K562 (cell line): ENCODE results near the gene ITSN1. TPM values are rescaled to one million over a fixed set of nuclear protein-coding genes. Genes with fewer than 3 reads are reported as not detected.

Experiments
- HDAC2 ChIP-seq: fragments of 450-650 bp; IDR thresholded peaks from 2 replicates; pipeline ENCODE4 v1.6.1; 2016; ENCODE audit warnings: mild to moderate bottlenecking
- MIER1 ChIP-seq: fragments of 450-650 bp; IDR thresholded peaks from 2 replicates; pipeline ENCODE4 v1.6.1; 2016; ENCODE audit warnings: antibody characterized with exemption, mild to moderate bottlenecking, low read depth
- PHB2 ChIP-seq: fragments of 450-650 bp; IDR thresholded peaks from 2 replicates; pipeline ENCODE4 v1.6.1; 2017; ENCODE audit warnings: low read depth
- SMARCE1 ChIP-seq: fragments of 450-650 bp; IDR thresholded peaks from 2 replicates; pipeline ENCODE4 v1.7.1; 2016; ENCODE audit warnings: mild to moderate bottlenecking
- polyA plus RNA-seq, 8 experiments: library from polyadenylated mRNA; depleted of rRNA in 4 of 8; stranded (reverse) in 5 of 8; unstranded in 3 of 8; fragments of >200 nt; fragmentation: Nextera tagmentation in 2 of 8; fragmentation: Illumina TruSeq in 1 of 8; extraction: Ambion mirVana in 2 of 8; extraction: Trizol in 1 of 8; gene quantifications; 2 replicates each; pipeline versions ENCODE4 v1.2.1 to v1.2.3, GENCODE V29; 2011 to 2014; ENCODE audit warnings: inconsistent platforms in 1 of 8, missing spikeins in 1 of 8
- total RNA-seq, 7 experiments: library from RNA; depleted of rRNA in 6 of 7; stranded (reverse); fragments of >200 nt in 6 of 7; fragmentation: Illumina TruSeq in 2 of 7; extraction: Trizol in 2 of 7; gene quantifications; 2 replicates each; pipeline versions ENCODE4 v1.2.1 to v1.2.3, GENCODE V29; 2011 to 2021; ENCODE audit warnings: low replicate concordance in 1 of 7
- TF ChIP-seq, protein P1 (sequence below): fragments of 450-650 bp; formaldehyde crosslinking; IDR thresholded peaks from 2 replicates; pipeline ENCODE4 v1.4.0; 2020; ENCODE audit warnings: mild to moderate bottlenecking, mixed read lengths
- TF ChIP-seq, protein P2 (sequence below), 2 experiments: fragments of 450-650 bp; IDR thresholded peaks; 2 replicates each; pipeline ENCODE4 v1.6.1; 2016; ENCODE audit warnings: mild to moderate bottlenecking in 2 of 2, borderline replicate concordance in 1 of 2, low read depth in 1 of 2, moderate library complexity in 1 of 2
- TF ChIP-seq, protein P3 (sequence below), 2 experiments: fragments of 450-650 bp in 1 of 2; sonication (generic) in 1 of 2; formaldehyde crosslinking in 1 of 2; IDR thresholded peaks; 2 replicates each; pipeline versions ENCODE4 v1.7.1 to v1.9.0; 2016 to 2022; ENCODE audit warnings: inconsistent platforms in 1 of 2, mild to moderate bottlenecking in 1 of 2, missing genetic modification reagents in 1 of 2

The ITSN1 gene
- total and polyA plus RNA-seq, 9 of the 15 experiments (the other 6 are each of a cell fraction or from before 2014, with no cell fraction given) = 1.1 to 12.6 (median 4.8) TPM

DNA sequence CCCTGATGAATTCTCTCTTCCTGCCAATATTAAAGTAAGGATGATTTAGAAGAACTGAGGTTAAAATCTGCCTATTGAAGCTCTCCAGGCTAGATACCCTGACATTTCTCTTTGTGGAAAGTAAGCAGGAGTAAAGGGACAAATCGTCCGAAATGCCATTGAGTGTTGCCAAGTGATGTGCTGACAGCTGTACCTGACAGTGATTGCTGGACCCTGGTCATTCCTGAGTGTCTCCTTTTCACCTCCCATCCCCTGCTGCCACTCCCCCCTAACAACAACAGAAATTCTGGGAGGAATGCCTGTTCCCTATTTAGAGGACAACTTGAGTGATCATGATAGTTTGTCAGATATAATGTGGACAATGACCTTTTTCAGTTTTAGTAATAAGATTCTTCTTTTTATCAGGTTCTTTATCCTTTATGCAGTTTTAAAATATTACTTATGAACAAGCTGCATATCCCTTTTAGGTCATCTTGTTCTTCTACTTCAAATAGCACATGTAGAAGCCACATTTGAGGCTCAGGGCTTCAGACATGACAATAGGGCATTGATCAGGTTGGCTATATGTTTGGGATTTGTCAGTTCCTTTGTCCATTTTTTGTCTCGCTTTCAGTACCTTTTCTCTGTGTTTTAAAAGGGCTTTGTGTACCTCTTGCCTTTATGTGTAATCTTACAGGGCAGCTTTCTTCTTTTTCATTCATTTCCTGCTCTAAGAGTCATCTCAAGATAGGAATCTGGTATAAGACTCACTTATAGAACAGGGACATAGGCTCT lies 56.0 kb downstream of the ITSN1 start (continued):
- TF ChIP-seq, protein P1, sequence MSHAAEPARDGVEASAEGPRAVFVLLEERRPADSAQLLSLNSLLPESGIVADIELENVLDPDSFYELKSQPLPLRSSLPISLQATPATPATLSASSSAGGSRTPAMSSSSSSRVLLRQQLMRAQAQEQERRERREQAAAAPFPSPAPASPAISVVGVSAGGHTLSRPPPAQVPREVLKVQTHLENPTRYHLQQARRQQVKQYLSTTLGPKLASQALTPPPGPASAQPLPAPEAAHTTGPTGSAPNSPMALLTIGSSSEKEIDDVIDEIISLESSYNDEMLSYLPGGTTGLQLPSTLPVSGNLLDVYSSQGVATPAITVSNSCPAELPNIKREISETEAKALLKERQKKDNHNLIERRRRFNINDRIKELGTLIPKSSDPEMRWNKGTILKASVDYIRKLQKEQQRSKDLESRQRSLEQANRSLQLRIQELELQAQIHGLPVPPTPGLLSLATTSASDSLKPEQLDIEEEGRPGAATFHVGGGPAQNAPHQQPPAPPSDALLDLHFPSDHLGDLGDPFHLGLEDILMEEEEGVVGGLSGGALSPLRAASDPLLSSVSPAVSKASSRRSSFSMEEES (CRISPR knock-in tag) = no peak
- no peak for TF ChIP-seq HDAC2
- TF ChIP-seq PHB2 = no peak
- no peak for TF ChIP-seq SMARCE1
- no peak for TF ChIP-seq MIER1
- TF ChIP-seq, protein P2, sequence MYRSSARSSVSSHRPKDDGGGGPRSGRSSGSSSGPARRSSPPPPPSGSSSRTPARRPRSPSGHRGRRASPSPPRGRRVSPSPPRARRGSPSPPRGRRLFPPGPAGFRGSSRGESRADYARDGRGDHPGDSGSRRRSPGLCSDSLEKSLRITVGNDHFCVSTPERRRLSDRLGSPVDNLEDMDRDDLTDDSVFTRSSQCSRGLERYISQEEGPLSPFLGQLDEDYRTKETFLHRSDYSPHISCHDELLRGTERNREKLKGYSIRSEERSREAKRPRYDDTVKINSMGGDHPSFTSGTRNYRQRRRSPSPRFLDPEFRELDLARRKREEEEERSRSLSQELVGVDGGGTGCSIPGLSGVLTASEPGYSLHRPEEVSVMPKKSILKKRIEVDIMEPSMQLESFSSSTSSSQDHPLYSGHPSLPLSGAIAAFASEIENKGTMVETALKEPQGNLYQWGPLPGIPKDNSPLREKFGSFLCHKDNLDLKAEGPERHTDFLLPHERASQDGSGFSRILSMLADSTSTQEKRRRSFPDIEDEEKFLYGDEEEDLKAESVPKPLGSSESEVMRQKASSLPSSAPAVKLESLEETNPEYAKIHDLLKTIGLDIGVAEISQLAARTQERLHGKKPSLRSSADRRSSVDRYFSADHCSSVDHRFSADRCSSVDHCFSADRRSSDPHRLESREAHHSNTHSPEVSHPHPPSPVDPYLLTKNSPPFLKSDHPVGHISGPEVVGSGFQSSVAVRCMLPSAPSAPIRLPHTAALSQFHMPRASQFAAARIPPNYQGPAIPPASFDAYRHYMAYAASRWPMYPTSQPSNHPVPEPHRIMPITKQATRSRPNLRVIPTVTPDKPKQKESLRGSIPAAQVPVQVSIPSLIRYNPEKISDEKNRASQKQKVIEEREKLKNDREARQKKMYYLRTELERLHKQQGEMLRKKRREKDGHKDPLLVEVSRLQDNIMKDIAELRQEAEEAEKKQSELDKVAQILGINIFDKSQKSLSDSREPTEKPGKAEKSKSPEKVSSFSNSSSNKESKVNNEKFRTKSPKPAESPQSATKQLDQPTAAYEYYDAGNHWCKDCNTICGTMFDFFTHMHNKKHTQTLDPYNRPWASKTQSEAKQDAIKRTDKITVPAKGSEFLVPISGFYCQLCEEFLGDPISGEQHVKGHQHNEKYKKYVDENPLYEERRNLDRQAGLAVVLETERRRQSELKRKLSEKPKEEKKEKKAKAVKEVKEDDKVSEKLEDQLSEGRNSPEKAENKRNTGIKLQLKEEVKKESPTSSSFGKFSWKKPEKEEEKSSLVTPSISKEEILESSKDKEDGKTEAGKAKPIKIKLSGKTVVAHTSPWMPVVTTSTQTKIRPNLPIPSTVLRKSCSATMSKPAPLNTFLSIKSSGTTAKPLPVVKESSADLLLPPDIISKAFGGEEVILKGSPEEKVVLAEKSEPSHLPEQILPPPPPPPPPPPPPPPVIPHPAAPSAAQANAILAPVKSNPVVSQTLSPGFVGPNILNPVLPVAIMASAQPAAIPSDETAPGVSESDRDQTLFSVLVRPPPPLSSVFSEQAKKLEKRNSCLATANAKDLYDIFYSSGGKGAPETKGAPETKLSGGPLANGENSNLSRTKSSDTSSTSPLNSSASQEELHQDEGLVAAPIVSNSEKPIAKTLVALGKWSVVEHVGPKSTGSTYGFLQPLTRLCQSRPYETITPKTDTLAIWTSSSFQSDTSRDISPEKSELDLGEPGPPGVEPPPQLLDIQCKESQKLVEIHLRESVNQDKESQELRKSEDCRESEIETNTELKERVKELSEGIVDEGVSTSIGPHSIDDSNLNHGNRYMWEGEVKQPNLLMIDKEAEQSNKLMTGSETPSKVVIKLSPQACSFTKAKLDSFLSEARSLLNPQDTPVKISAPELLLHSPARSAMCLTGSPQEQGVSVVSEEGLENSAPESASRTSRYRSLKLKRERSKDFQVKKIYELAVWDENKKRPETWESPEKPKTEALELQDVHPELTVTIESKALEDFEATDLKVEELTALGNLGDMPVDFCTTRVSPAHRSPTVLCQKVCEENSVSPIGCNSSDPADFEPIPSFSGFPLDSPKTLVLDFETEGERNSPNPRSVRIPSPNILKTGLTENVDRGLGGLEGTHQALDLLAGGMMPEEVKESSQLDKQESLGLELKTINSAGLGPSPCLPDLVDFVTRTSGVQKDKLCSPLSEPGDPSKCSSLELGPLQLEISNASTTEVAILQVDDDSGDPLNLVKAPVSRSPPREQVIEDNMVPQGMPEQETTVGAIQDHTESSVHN (IDR thresholded peaks at IDR 0.05; ENCODE audit: borderline replicate concordance in 1 of 2, low read depth in 1 of 2) = no peak
- TF ChIP-seq, protein P3, sequence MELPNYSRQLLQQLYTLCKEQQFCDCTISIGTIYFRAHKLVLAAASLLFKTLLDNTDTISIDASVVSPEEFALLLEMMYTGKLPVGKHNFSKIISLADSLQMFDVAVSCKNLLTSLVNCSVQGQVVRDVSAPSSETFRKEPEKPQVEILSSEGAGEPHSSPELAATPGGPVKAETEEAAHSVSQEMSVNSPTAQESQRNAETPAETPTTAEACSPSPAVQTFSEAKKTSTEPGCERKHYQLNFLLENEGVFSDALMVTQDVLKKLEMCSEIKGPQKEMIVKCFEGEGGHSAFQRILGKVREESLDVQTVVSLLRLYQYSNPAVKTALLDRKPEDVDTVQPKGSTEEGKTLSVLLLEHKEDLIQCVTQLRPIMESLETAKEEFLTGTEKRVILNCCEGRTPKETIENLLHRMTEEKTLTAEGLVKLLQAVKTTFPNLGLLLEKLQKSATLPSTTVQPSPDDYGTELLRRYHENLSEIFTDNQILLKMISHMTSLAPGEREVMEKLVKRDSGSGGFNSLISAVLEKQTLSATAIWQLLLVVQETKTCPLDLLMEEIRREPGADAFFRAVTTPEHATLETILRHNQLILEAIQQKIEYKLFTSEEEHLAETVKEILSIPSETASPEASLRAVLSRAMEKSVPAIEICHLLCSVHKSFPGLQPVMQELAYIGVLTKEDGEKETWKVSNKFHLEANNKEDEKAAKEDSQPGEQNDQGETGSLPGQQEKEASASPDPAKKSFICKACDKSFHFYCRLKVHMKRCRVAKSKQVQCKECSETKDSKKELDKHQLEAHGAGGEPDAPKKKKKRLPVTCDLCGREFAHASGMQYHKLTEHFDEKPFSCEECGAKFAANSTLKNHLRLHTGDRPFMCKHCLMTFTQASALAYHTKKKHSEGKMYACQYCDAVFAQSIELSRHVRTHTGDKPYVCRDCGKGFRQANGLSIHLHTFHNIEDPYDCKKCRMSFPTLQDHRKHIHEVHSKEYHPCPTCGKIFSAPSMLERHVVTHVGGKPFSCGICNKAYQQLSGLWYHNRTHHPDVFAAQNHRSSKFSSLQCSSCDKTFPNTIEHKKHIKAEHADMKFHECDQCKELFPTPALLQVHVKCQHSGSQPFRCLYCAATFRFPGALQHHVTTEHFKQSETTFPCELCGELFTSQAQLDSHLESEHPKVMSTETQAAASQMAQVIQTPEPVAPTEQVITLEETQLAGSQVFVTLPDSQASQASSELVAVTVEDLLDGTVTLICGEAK (IDR thresholded peaks at IDR 0.05) = no peak
- TF ChIP-seq, protein P3 (CRISPR knock-in tag; IDR thresholded peaks at IDR 0.05) = no peak
